ENCODE results near the gene VEGFB.

DNA sequence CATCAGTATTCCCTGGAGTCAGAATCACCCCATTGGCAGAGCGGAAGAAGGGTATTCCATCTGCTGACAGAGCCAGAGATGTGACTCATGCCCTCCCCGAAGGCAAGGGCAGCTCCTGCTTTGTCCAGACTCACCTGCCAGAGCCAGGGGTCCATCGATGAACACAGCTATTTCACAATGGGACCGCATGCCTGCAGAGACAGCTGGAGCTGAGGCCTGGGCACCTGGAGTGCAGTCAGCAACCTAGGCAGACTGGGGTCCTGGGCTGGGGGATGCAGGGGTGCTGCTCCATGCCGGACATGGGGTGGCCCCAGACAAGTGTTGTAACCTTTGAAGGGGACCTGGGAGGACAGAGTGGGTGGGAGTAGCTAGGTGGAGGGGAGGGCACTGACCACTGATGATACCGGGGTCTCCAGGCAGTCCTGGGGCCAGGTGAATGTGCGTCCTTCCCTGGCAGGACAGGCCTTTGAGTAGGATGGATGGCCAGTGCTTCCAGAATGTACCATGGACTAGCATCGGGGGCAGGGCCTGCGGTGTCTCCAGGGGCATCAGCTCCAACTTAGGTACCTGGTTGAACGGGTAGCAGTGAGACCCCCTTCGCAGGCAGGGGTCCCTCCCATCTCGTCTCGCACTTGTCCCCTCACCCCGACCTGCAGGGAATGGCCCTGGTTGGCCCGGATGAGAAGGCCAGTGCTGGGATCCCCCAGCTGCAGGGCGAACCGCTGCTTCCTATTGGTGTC, 10.1 kb upstream of the VEGFB start:
- TF ChIP-seq, protein P1, sequence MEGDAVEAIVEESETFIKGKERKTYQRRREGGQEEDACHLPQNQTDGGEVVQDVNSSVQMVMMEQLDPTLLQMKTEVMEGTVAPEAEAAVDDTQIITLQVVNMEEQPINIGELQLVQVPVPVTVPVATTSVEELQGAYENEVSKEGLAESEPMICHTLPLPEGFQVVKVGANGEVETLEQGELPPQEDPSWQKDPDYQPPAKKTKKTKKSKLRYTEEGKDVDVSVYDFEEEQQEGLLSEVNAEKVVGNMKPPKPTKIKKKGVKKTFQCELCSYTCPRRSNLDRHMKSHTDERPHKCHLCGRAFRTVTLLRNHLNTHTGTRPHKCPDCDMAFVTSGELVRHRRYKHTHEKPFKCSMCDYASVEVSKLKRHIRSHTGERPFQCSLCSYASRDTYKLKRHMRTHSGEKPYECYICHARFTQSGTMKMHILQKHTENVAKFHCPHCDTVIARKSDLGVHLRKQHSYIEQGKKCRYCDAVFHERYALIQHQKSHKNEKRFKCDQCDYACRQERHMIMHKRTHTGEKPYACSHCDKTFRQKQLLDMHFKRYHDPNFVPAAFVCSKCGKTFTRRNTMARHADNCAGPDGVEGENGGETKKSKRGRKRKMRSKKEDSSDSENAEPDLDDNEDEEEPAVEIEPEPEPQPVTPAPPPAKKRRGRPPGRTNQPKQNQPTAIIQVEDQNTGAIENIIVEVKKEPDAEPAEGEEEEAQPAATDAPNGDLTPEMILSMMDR (IDR thresholded peaks at IDR 0.05): no peak
- TF ChIP-seq POLR2A (IDR thresholded peaks at IDR 0.05): no peak
